Thoracic aorta (tissue), 2 donors: ENCODE data around the gene TMPRSS9. TPM values are rescaled to one million over a fixed set of nuclear protein-coding genes. Genes with fewer than 3 reads are reported as not detected.

ENCODE experiments used
- ATAC-seq: fragments of 150-250 bp; one replicate; pipeline ENCODE4 v1.8.0; 2017; ENCODE audit warnings: low read depth; ENCODE audit not compliant: insufficient number of reproducible peaks, low FRiP score
- DNase-seq: peaks from one replicate; pipeline ENCODE4 v3.0.0-alpha.2; 2020; ENCODE audit warnings: low spot score
- H3K27ac ChIP-seq, 2 donors: fragments of 200-600 bp; sonication (generic); 1 replicate in 1 of 2; 2 replicates in 1 of 2; pipeline ENCODE4 v1.5.1; 2016; ENCODE audit warnings: mild to moderate bottlenecking in 2 of 2, moderate library complexity in 2 of 2
- H3K27me3 ChIP-seq: fragments of 200-600 bp; sonication (generic); replicated peaks from 2 replicates; pipeline ENCODE4 v1.6.0; 2016; ENCODE audit warnings: mild to moderate bottlenecking; ENCODE audit not compliant: insufficient read depth
- H3K36me3 ChIP-seq: fragments of 200-600 bp; sonication (generic); one replicate; pipeline ENCODE4 v1.5.1; 2016
- H3K4me1 ChIP-seq, 2 donors: fragments of 200-600 bp; sonication (generic); 1 replicate in 1 of 2; 2 replicates in 1 of 2; pipeline versions ENCODE4 v1.5.1 to v1.6.0; 2016; ENCODE audit warnings: low read depth in 2 of 2, mild to moderate bottlenecking in 1 of 2; ENCODE audit not compliant: control insufficient read depth in 1 of 2
- H3K4me3 ChIP-seq: fragments of 200-600 bp; sonication (generic); 2 replicates; pipeline ENCODE4 v1.5.1; 2016; ENCODE audit warnings: mild to moderate bottlenecking
- H3K9me3 ChIP-seq: fragments of 200-600 bp; sonication (generic); 2 replicates; pipeline ENCODE4 v1.5.1; 2016
- CTCF ChIP-seq: fragments of 200-600 bp; sonication (generic); IDR thresholded peaks from one replicate; pipeline ENCODE4 v1.5.1; 2019; ENCODE audit warnings: antibody characterized with exemption
- total RNA-seq, 2 donors: library from RNA; depleted of rRNA; stranded (reverse); fragments of >200 nt; gene quantifications; one replicate each; pipeline versions ENCODE4 v1.1.0 to v1.2.3, GENCODE V29; 2016

Gene TMPRSS9
- total RNA-seq, 2 donors from 2014 or later, result 0.42 to 0.54 TPM

DNA sequence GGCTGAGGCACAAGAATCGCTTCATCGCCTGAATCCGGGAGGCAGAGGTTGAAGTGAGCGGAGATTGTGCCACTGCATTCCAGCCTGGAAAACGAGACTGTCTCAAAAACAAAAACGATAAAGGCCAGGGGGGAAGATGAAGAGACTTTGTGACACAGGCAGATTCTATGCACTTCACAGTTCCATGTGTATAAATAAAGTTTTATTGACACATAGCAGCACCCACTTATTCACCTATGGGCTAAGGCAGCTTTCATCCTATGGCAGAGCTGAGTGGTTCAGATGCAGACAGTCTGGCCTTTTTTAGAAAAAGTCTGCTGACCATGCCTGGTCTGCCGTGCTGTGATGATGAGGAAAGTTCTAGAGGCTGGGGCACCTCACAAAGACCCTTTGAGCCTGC is 91.1 kb downstream of the TMPRSS9 start:
- Histone ChIP-seq H3K4me3 (no peak overlapping the region), H3K27ac (no peak overlapping the region), H3K36me3 (no peaks in the 10 kb centered on the region), H3K9me3 (no peaks in the 10 kb centered on the region), H3K4me1 (peaks cover 8 to 12% of the 10 kb centered on the region in 2 donors), H3K27me3 (no peaks in the 10 kb centered on the region)
- TF ChIP-seq CTCF, result no peak
- ATAC-seq, result no peak
- no peak for DNase-seq

GRCh38 chr19:2451741-2452140 is 91.7 kb downstream of the TMPRSS9 start:
- ATAC-seq (no peak), DNase-seq (no peak)
- no peaks in the 10 kb centered on the region for H3K27me3 ChIP-seq
- H3K4me3 ChIP-seq, result no peak overlapping the region
- no peaks in the 10 kb centered on the region for H3K36me3 ChIP-seq
- TF ChIP-seq CTCF, result no peak
- H3K4me1 ChIP-seq, result peaks cover 8 to 14% of the 10 kb centered on the region in 2 donors
- H3K9me3 ChIP-seq, result no peaks in the 10 kb centered on the region
- no peak overlapping the region for H3K27ac ChIP-seq

DNA sequence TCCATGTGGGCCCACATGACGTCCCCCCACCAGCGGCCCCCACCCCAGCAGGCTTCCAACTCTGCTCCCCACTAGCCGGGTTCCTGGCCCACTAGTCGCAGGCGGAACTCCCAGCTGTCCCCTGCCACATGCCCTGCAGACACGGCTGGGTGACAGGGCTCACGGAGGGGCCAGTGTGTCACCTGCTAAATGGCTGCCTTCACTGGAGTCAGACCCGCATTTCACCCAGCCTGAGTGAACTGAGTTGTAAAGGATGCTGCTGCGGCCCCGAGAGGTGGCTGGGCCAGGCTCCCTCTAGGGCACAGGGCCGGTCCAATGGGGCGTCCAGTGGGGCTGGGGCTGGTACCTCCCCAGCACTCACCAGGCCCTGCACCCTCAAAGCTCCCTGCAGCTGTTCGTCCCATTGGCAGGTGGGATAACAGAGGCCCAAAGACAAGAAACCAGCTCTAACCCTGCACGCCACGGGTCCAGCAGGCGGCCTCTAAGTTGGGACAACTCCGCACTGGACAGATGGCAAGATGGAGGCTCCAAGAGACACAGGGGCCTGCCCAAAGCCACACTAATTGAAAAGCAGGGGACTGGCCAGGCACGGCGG is 93.5 kb downstream of the TMPRSS9 start:
- DNase-seq (no peak), ATAC-seq (no peak)
- Histone ChIP-seq H3K27ac (no peak overlapping the region), H3K27me3 (no peaks in the 10 kb centered on the region), H3K4me1 (peaks cover 8 to 22% of the 10 kb centered on the region in 2 donors), H3K36me3 (no peaks in the 10 kb centered on the region), H3K9me3 (no peaks in the 10 kb centered on the region), H3K4me3 (no peak overlapping the region)
- TF ChIP-seq CTCF, result no peak

GRCh38 chr19:2454199-2454961 is 94.3 kb downstream of the TMPRSS9 start:
- Histone ChIP-seq H3K27me3 (no peaks in the 10 kb centered on the region), H3K9me3 (no peaks in the 10 kb centered on the region), H3K27ac (no peak overlapping the region), H3K4me3 (no peak overlapping the region), H3K36me3 (no peaks in the 10 kb centered on the region), H3K4me1 (peaks cover 8 to 22% of the 10 kb centered on the region in 2 donors)
- TF ChIP-seq CTCF, result no peak
- DNase-seq (no peak), ATAC-seq (no peak)

GRCh38 chr19:2454962-2455850 is 95.1 kb downstream of the TMPRSS9 start:
- H3K9me3 ChIP-seq, result no peaks in the 10 kb centered on the region
- DNase-seq (no peak), ATAC-seq (no peak)
- H3K36me3 ChIP-seq, result no peaks in the 10 kb centered on the region
- H3K27me3 ChIP-seq, result no peaks in the 10 kb centered on the region
- TF ChIP-seq CTCF, result no peak
- peaks cover 8 to 22% of the 10 kb centered on the region in 2 donors for H3K4me1 ChIP-seq
- H3K27ac ChIP-seq, result no peak overlapping the region
- peak overlapping the region; percentile 99 for H3K4me3 ChIP-seq
